HG03039 (cell line): ENCODE data around the gene CSF1R.

Source experiments
- ATAC-seq: cut with Tn5 transposase; IDR thresholded peaks from one replicate; pipeline ENCODE4 v1.9.1; 2021; ENCODE audit warnings: mild to moderate bottlenecking, moderate library complexity; ENCODE audit not compliant: unreplicated experiment

CSF1R gene

GRCh38 chr5:150085950-150086715 lies at the start of gene CSF1R:
CSF1R (minus strand) TSS chr5:150086554; CDS start chr5:150086427, 127 bp downstream.
- ATAC-seq, result no peak

DNA sequence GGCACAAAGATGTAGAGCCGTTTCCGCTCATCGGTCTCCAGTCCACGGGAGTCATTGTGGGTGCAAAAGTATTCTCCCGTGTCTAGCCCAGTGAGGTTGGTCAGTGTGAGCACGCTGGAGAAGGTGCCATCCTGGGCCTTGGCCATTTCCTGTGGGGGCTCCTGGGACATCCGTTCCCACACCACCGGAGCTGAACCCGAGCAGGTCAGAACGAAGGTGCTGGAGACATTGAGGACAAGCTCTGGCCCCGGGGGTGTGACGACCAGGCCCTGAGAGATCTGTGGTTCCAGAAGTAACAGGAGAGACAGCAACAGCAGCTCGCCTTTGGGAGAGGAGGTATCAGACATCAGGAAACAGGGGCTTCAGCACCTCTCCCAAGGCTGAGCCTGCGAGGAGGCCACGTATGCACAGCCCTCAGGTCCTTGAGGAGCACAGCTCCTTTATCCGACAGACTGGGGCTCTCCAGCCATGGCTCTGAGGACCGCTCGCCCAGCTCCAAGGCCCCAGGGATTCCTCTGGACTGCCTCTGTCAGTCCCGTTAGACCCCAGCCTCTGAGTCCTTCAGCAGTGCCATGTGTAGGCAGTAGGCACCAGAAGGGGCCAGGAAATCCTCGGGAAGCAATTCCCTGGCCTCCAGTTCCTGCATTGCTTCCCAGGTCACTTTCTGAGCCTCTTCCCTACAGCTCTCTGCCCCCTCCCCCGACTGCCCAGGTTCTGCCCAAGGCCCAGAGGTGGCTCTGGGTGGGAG lies 49.4 kb upstream of the CSF1R start:
- ATAC-seq, result no peak

GRCh38 chr5:150134198-150134588 lies 47.8 kb upstream of the CSF1R start:
- no peak for ATAC-seq

- ATAC-seq, result no peak
Observed at GRCh38 chr5:150133581-150134197, 47.3 kb upstream of the CSF1R start.

DNA sequence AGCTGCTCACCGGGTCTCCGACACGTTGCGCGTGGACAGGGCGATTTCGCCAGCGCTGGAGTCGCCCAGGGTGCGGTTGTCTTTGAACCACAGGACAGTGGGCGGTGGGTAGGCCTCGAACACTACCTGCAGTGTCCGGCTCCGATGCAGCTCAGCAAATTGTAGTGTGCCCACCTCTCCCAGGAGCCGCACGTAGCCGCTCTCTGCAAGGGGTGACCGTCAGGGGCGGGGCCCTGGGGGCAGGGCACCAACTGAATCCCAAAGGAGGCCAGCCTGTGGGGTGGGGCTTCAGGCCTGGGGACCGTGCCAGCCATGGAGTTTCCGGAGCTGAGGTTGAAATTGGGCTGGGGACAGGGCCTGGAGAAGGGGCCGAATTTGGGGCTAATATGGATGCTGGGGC lies 46.4 kb upstream of the CSF1R start:
- no peak for ATAC-seq

GRCh38 chr5:150131978-150132694 lies 45.8 kb upstream of the CSF1R start:
- no peak for ATAC-seq

GRCh38 chr5:150131461-150131860 lies 45.1 kb upstream of the CSF1R start:
- no peak for ATAC-seq

GRCh38 chr5:150130493-150130922 lies 44.2 kb upstream of the CSF1R start:
- no peak for ATAC-seq

DNA sequence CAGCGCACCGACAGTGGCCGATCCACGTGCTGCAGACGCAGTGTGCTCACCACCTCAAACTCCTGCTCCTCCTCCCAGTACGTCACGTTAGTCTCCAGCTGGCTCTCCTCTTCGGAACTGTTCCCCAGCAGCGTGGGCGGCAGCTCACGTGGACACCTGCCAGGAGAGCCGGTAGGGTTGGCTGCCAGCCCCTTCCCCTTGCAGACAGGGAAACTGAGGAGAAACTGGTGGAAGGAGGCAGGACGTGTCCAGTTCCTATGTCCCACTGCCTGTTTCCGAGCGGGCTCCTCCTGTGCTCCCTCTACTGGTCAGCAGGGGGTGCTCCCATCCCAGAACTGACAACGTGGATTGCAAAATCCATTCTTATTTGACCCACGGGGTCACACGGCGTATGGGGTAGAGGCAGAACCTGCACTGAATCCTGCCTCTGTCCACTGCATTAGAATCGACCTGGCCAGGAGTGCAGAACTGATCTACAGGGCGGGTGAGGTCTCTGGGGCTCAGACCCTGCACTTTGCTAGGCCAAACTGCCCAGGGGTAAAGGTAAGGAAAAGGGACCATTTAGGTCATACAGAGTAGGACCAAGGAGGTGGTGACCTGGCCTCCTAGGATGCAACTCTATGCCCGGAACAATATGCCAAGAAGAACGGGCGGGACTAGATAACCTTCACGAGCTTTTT lies 43.6 kb upstream of the CSF1R start:
- no peak for ATAC-seq

DNA sequence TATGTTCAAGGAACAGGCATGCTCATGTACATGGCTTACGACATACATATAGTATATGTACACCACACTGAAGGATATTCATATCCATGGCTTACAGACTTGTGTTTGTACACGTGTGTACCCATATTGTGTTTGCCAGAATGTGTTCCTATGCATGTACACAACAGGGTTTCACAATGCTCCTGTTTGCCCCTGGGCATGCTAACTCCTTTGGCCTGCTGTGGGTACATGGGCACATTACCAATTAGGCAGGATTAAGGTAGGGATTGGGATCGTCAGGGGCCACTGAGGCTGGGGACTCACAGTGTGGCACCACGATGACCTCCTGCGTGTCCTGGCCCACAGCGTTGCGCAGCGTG lies 43.1 kb upstream of the CSF1R start:
- no peak for ATAC-seq

DNA sequence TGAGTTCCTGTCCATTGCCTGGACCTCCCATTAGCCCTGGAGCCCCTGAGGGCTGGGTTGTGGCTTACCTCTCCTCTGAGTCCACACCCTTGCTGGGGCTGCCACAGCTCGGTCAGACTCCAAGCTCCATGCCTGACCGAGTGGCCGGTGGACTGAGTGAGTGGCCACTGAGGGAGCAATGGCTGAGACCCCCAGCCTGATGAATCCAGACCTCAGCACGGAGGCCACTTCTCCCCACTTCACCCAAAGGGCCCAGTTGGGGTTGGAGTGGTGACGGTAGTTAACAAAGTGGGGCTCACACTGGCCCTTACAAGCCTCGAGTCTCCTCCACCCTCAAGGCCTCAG lies 40.5 kb upstream of the CSF1R start:
- no peak for ATAC-seq

DNA sequence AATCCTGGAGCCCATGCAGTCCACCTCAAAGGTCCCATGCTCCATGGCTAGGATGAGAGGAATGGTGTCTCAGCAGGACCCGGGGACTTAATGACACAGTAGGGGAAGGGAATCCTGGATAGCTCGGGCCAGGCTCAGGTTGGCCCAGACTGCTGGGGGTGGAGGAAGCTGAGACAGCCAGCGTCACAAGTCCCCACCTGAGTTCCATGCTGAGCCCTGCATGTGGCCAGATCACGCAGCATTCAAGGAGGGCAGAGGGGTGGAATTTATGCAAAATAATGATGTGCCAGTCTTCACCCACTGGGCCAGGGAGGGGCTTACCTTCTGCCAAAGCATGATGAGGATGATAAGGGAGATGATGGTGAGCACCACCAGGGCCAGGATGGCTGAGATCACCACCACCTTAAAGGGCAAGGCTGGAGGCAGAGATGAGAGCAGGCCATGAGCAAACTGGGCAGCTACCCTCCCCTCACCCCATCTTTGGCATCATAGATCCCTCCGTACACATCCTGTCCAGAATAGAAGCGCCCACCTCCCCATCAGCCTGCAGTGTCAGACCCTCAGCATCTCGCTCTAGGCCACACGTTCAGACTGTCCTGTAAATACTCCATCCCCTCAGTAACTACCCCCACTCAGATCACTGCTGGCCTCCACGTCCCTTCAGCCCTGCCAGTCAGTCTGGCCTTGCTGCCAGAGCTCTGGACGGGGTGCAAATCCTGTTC lies 40.0 kb upstream of the CSF1R start:
- no peak for ATAC-seq

- ATAC-seq, result no peak
Observed at GRCh38 chr5:150125334-150125733, 39.0 kb upstream of the CSF1R start.

GRCh38 chr5:150124596-150124995 lies 38.2 kb upstream of the CSF1R start:
- no peak for ATAC-seq

- ATAC-seq, result no peak
Observed at GRCh38 chr5:150124111-150124557, 37.8 kb upstream of the CSF1R start.

DNA sequence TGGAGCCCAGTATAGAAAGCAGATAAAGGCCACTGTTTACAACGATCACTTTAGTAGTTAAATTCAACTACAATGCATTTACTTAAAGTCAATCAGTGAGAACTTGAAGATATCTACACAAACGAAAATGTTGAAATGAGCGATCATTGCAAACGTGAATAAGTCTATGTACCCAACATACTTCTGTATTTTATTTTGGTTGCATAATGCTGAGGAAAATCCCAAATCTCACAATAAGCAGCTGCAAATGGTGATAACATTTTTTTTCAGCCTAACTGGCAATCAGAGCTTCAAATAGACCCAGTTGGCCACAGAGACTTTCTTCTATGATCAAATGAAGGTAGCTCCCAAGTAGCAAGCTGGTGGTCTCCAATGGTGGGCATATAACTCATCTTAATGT lies 37.2 kb upstream of the CSF1R start:
- ATAC-seq, result no peak

DNA sequence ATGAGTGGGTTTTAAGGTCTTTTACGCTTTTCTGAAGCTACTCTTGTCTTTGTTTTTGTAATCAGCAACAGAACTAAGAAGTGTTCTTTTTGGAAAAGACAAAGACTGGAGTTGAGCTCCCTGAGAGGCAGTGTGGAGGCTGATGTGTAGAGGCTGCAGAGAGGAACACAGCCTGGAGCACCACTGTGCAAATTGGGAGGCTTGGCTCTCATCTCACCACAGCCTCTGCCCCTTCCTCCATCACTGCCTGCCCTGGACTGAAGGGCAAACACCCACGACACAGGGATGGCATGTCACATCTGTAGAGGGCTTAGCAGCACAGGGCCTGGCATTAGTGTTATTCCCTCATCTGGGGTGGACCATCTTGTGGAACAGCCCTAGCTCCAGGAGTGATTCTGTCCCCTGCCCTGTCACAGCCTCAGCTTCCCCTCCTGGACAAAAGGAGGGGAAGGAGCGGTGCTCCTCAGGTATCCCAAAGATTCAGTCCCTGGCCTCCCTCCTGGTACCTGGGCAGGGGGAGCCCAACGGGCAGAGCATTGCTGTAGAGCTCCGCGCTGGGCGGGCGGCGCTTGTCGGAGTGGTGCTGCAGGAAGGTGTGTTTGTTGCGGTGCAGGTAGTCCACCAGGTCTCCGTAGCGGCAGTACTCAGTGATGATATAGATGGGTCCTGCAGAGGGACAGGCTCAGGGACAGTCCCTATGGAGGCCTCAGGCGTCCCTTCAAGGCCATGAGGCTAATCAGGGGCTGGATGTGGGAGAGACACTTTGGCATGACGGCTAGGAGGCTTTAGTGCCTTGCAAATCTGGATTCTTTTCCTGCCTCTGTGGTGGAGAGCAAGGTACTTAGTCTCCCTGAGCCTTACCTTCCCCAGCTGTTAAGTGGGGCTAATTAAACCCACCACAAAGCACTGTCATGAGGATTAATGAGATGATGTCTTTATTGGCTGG lies 36.5 kb upstream of the CSF1R start:
- ATAC-seq, result no peak

DNA sequence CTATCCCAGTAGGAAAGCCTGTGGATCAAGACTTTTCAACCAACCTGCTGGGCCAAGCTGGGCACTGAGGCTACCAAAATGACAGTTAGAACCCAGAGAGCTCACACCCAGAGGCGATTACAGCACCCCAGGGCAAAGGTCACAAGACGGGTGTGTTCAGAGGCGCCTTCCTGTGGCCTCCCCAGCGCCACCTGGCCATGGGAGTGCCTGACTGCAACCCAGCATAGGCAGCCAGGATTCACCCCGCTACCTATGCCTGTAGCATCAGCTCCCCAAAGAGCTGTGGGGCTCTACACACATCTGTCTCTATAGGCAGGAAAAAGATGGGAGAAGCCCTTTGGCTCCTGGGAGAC lies 35.8 kb upstream of the CSF1R start:
- no peak for ATAC-seq
